Osteocyte (in vitro differentiated cells): Measurements from ENCODE around the gene PIGU. TPM values are rescaled to one million over a fixed set of nuclear protein-coding genes. Genes with fewer than 3 reads are reported as not detected.
A peak's percentile ranks its signal among the peaks of the same experiment; 100 is the strongest.

Experiments used
- DNase-seq: peaks from one replicate; pipeline ENCODE4 v3.0.0; 2021; ENCODE audit warnings: mixed read lengths; ENCODE audit not compliant: unreplicated experiment; ENCODE audit errors: extremely low spot score
- H3K27ac Mint-ChIP-seq: one replicate; pipeline ENCODE4 v1.8.0; 2021; ENCODE audit warnings: mild to moderate bottlenecking, mixed read lengths; ENCODE audit not compliant: unreplicated experiment
- H3K27me3 Mint-ChIP-seq: one replicate; pipeline ENCODE4 v1.8.0; 2021; ENCODE audit warnings: mixed read lengths; ENCODE audit not compliant: unreplicated experiment
- H3K36me3 Mint-ChIP-seq: one replicate; pipeline ENCODE4 v1.8.0; 2021; ENCODE audit warnings: mixed read lengths; ENCODE audit not compliant: unreplicated experiment
- H3K4me1 Mint-ChIP-seq: one replicate; pipeline ENCODE4 v1.8.0; 2021; ENCODE audit warnings: mixed read lengths; ENCODE audit not compliant: unreplicated experiment
- H3K4me3 Mint-ChIP-seq: one replicate; pipeline ENCODE4 v1.8.0; 2021; ENCODE audit warnings: mild to moderate bottlenecking, moderate library complexity, mixed read lengths; ENCODE audit not compliant: unreplicated experiment
- H3K9me3 Mint-ChIP-seq: one replicate; pipeline ENCODE4 v1.8.0; 2021; ENCODE audit warnings: mixed read lengths; ENCODE audit not compliant: unreplicated experiment
- total RNA-seq: library from RNA; stranded (reverse); gene quantifications from 2 replicates; pipeline ENCODE4 v1.2.1, GENCODE V29; 2021
- TF ChIP-seq, protein P1 (sequence below): fragments of 200-600 bp; sonication (generic); IDR thresholded peaks from 2 replicates; pipeline ENCODE4 v1.5.0; 2021; ENCODE audit warnings: antibody characterized with exemption, mild to moderate bottlenecking, moderate library complexity

PIGU gene
- total RNA-seq, 1 donor from 2014 or later = 15.5 TPM

DNA sequence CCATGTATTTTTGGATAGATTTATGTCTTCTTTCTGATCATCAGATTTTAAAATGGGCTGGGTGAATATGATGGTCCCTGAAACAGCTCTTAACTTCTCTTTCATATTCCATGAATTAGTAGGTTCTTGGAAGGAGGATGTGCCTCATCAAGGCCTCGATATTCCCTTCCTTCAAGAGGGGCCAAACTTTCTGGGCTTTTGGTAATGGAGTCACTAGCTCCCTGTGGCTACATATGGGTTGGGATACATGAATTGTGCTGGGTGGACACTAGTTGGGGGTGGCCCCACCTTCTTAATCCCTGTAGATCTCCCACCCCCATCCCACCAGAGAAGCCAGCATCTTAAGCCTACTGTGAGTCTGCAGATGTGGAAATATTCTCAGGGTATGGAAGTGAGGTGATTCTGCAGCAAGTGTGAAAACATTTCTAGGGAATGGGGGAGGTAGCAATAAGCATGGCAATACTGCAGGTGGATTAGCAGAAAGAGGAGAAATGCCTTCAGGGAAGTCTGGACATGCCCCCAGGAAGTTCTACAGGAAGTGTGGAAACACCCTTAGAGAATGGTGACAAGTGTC, 29.5 kb upstream of the PIGU start:
- H3K9me3 Mint-ChIP-seq = no peaks in the 10 kb centered on the region
- H3K4me1 Mint-ChIP-seq = peaks cover 47% of the 10 kb centered on the region
- DNase-seq = no peak
- TF ChIP-seq, protein P1, sequence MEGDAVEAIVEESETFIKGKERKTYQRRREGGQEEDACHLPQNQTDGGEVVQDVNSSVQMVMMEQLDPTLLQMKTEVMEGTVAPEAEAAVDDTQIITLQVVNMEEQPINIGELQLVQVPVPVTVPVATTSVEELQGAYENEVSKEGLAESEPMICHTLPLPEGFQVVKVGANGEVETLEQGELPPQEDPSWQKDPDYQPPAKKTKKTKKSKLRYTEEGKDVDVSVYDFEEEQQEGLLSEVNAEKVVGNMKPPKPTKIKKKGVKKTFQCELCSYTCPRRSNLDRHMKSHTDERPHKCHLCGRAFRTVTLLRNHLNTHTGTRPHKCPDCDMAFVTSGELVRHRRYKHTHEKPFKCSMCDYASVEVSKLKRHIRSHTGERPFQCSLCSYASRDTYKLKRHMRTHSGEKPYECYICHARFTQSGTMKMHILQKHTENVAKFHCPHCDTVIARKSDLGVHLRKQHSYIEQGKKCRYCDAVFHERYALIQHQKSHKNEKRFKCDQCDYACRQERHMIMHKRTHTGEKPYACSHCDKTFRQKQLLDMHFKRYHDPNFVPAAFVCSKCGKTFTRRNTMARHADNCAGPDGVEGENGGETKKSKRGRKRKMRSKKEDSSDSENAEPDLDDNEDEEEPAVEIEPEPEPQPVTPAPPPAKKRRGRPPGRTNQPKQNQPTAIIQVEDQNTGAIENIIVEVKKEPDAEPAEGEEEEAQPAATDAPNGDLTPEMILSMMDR = no peak
- no peaks in the 10 kb centered on the region for H3K36me3 Mint-ChIP-seq
- H3K4me3 Mint-ChIP-seq = peak overlapping the region; percentile 94
- peak overlapping the region; percentile 39 for H3K27ac Mint-ChIP-seq
- no peaks in the 10 kb centered on the region for H3K27me3 Mint-ChIP-seq

DNA sequence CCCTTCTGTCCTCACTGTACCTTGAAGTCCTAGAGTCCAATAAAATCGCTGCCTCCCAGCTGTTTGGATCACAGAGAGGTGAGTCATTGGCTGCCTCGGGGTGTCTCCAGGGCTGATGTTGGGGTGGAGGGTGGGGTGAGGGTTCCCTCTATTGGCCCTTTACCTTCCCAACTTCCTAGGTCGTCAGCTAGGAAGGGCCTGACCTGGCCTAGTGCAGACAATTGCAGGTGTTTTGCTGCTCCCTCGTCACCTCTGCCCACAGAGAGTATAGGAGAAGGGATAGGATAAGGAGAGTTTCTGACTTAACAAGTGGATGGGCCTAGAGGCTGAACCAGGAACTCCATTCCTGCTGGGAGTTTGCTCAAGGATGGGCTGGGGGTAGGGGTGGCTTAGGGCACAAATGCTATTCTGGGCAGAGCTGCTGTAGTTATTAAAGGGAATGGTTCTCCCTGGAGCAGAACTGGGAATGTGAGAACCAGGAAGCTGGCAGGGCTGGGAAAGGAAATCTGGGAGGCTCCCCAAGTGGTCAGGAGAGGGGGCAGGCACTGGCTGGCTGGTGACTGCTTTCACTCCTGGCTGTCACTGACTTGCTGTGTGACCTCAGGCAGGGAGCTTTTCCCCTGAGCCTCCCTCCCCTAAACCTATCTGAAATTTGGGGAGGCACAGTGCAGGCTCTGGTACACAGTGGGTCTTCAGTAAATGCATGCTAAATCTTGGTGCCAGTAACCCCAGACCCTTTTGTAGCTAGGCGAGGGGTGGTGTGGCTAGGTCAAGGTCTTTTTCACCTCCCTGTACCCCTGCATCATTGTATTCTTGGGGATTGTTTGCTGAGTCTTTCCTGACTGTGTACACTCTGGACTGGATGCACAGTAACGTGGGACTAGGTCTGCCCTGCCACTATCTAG, 28.8 kb upstream of the PIGU start:
- Mint-ChIP-seq H3K4me1 (peaks cover 44% of the 10 kb centered on the region), H3K27me3 (no peaks in the 10 kb centered on the region), H3K9me3 (no peaks in the 10 kb centered on the region), H3K36me3 (no peaks in the 10 kb centered on the region), H3K4me3 (peak overlapping the region; percentile 94), H3K27ac (peak overlapping the region; percentile 99)
- no peak for DNase-seq
- TF ChIP-seq, protein P1 = no peak

DNA sequence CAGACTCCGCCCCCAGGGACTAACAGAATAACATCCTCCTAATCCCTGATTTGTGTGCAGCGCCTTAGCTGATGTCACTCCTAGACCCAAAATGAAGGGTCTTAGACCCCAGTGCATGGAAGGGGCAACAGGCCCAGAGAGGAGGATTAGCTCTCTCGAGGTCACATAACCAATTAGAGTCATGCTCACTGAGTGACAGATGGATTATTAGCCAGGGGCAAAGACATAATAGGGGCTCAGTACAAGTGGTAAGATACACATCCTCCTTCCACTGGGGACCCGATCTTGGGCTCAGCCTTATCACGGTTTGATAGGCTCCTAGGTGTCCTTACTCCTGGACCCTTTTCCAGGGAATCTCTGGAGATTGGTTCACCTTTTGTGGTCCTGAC, 28.1 kb upstream of the PIGU start:
- Mint-ChIP-seq H3K4me1 (peaks cover 38% of the 10 kb centered on the region), H3K27ac (peak overlapping the region; percentile 99)

DNA sequence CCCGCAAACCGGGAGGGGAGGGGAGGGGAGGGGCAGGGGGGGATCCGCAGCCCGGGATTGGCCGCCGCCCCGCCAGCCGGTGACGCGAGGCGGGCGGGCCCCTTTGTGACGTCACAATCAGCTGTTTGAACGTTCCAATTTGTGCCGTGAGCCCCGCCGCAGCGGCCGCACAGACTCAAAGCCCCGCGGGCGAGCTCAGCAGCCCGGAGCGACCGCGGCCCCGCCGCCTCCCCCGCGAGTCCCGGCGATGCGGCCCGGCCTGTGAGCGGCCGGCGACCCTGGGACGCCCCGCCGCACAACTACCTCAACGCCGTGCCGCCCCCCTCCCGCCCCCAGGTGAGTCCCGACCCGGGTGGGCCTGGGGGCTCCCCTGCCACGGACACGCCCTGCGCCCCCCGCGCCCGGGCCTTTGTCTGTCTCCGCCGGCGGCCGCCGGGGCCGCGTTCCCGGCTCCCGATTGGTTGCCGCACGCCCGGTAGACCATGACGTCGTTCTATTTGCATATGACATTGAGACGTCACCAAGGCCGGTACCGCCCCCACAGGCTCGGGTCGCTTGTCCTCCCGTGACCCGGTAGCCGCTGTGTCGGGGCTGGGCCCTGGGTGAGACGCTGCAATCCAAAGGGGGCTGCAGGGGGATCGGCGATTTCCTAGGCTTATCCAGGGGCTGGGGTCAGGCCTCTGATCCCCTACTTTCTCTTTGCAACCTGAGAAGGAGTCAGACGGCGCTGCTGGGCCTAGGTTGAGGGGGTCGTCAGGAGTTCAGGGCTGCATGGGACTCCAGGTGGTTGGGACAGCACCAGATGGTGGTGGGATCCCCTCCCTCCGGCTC, 27.5 kb upstream of the PIGU start, which contains the start of gene TP53INP2:
TSS of gene TP53INP2 (plus strand) at position 168 of the 831 bp plus-strand sequence. CDS start 4,396 bp downstream, outside the sequence.
- Mint-ChIP-seq H3K4me1 (peaks cover 38% of the 10 kb centered on the region), H3K9me3 (no peaks in the 10 kb centered on the region), H3K27ac (peak within 1 kb of the TSS; percentile 99), H3K27me3 (no peaks in the 10 kb centered on the region), H3K4me3 (peak within 1 kb of the TSS; percentile 97), H3K36me3 (no peaks in the 10 kb centered on the region)
- TF ChIP-seq, protein P1 = peak; percentile 1
- peak; percentile 96 for DNase-seq

More for the DNA sequence above, 28.1 kb upstream of the PIGU start:
- Mint-ChIP-seq H3K9me3 (no peaks in the 10 kb centered on the region), H3K27me3 (no peaks in the 10 kb centered on the region), H3K4me3 (peak overlapping the region; percentile 94), H3K36me3 (no peaks in the 10 kb centered on the region)
- TF ChIP-seq, protein P1 = no peak
- no peak for DNase-seq
